A549 (cell line): ENCODE measurements around the gene MON2. TPM values are rescaled to one million over a fixed set of nuclear protein-coding genes. Genes with fewer than 3 reads are reported as not detected.
A peak's percentile ranks its signal among the peaks of the same experiment; 100 is the strongest.

Source experiments
- ATAC-seq, 2 experiments: fragments of 200-7000 bp in 1 of 2; fragments of >200 bp in 1 of 2; cut with Nextera tagmentation in 1 of 2; cut with Tn5 transposase in 1 of 2; 3 replicates each; pipeline versions ENCODE4 v1.8.0 to v1.9.1; 2018 to 2020; ENCODE audit warnings: mild to moderate bottlenecking in 1 of 2, moderate library complexity in 1 of 2
- CTCF ChIA-PET: fragments of 300-600 bp; sonication (Branson Sonifier 250); formaldehyde crosslinking; extraction: SDS; loops from one replicate; lab custom pipeline; 2021; ENCODE audit warnings: antibody characterized with exemption, inconsistent platforms; lab: Yijun Ruan, JAX
- POLR2A ChIA-PET: fragments of 350-600 bp; formaldehyde crosslinking; extraction: SDS; loops from one replicate; lab custom pipeline; 2021; ENCODE audit warnings: antibody characterized with exemption, inconsistent platforms; lab: Yijun Ruan, JAX
- DNase-seq, 2 experiments: peaks; one replicate each; pipeline versions ENCODE4 v3.0.0 to v3.0.0-alpha.2; 2011 to 2016; ENCODE audit warnings: low read depth in 1 of 2, low spot score in 1 of 2
- FAIRE-seq: peaks from 2 replicates; lab custom pipeline; 2011; peaks lifted over from hg19 to GRCh38; lab: Jason Lieb, UNC
- H3K27ac ChIP-seq, 2 experiments: fragments of >200 bp; sonication (Bioruptor Twin); formaldehyde crosslinking; 3 replicates each; pipeline ENCODE4 v1.5.1; 2016 to 2017
- H3K4me1 ChIP-seq: fragments of >200 bp; sonication (Bioruptor Twin); formaldehyde crosslinking; 3 replicates; pipeline ENCODE4 v1.6.1; 2016
- H3K4me2 ChIP-seq: fragments of >200 bp; sonication (Bioruptor Twin); formaldehyde crosslinking; 3 replicates; pipeline ENCODE4 v1.6.1; 2016
- H3K4me3 ChIP-seq: fragments of >200 bp; sonication (Bioruptor Twin); formaldehyde crosslinking; 3 replicates; pipeline ENCODE4 v1.5.1; 2016
- H3K9me3 ChIP-seq: fragments of >200 bp; sonication (Bioruptor Twin); formaldehyde crosslinking; 3 replicates; pipeline ENCODE4 v1.6.1; 2016
- ATOH8 ChIP-seq: fragments of 250-450 bp; sonication (Bioruptor Pico); IDR thresholded peaks from 2 replicates; pipeline ENCODE4 v1.5.0; 2020; ENCODE audit warnings: low read depth, mild to moderate bottlenecking, moderate library complexity
- BHLHE40 ChIP-seq: IDR thresholded peaks from 2 replicates; pipeline ENCODE4 v1.6.1; 2012; ENCODE audit warnings: low read depth, low read length, inconsistent platforms
- CBX2 ChIP-seq: fragments of 200-600 bp; sonication (generic); IDR thresholded peaks from 2 replicates; pipeline ENCODE4 v1.6.1; 2016; ENCODE audit warnings: low read depth, mild to moderate bottlenecking, borderline replicate concordance
- CEBPB ChIP-seq, 2 experiments: fragments of >200 bp in 1 of 2; sonication (Bioruptor Twin) in 1 of 2; formaldehyde crosslinking in 1 of 2; IDR thresholded peaks; 2 replicates each; pipeline ENCODE4 v1.6.1; 2012 to 2016
- CHD2 ChIP-seq: fragments of 150-350 bp; IDR thresholded peaks from 2 replicates; pipeline ENCODE4 v1.6.1; 2014; ENCODE audit warnings: low read length; ENCODE audit not compliant: partially characterized antibody
- EHF ChIP-seq: fragments of 250-450 bp; sonication (Bioruptor Pico); IDR thresholded peaks from 2 replicates; pipeline ENCODE4 v1.5.0; 2020; ENCODE audit warnings: mild to moderate bottlenecking
- EHMT2 ChIP-seq: fragments of 200-600 bp; sonication (generic); IDR thresholded peaks from 2 replicates; pipeline ENCODE4 v1.6.1; 2016; ENCODE audit warnings: antibody characterized with exemption, low read depth, mild to moderate bottlenecking, moderate library complexity
- ESRRA ChIP-seq: fragments of 150-350 bp; IDR thresholded peaks from 2 replicates; pipeline ENCODE4 v1.6.1; 2014; ENCODE audit warnings: mild to moderate bottlenecking, low read length, borderline replicate concordance
- FOSB ChIP-seq: fragments of 250-450 bp; sonication (Bioruptor Pico); IDR thresholded peaks from 2 replicates; pipeline ENCODE4 v1.5.0; 2020; ENCODE audit warnings: mild to moderate bottlenecking, moderate library complexity
- FOSL2 ChIP-seq, 2 experiments: fragments of 450-650 bp in 1 of 2; fragments of >200 bp in 1 of 2; sonication (Bioruptor Twin) in 1 of 2; formaldehyde crosslinking; IDR thresholded peaks; 2 replicates each; pipeline versions ENCODE4 v1.5.0 to v1.6.1; 2016 to 2020; ENCODE audit warnings: mild to moderate bottlenecking in 1 of 2, moderate library complexity in 1 of 2
- GATA3 ChIP-seq: IDR thresholded peaks from 2 replicates; pipeline ENCODE4 v1.6.1; 2012; ENCODE audit warnings: borderline replicate concordance
- HES2 ChIP-seq: fragments of >200 bp; sonication (Bioruptor Twin); formaldehyde crosslinking; IDR thresholded peaks from 2 replicates; pipeline ENCODE4 v1.6.1; 2016
- HEYL ChIP-seq: fragments of 250-450 bp; sonication (Bioruptor Pico); IDR thresholded peaks from 2 replicates; pipeline ENCODE4 v1.8.0; 2021; ENCODE audit warnings: mild to moderate bottlenecking, moderate library complexity
- HOXA7 ChIP-seq: fragments of 250-450 bp; sonication (Bioruptor Pico); IDR thresholded peaks from 2 replicates; pipeline ENCODE4 v1.5.0; 2020; ENCODE audit warnings: mild to moderate bottlenecking, moderate library complexity
- JUN ChIP-seq, 2 experiments: fragments of >200 bp; sonication (Bioruptor Twin); formaldehyde crosslinking; IDR thresholded peaks; 2 replicates in 1 of 2; 3 replicates in 1 of 2; pipeline ENCODE4 v1.6.1; 2016 to 2017
- KDM1A ChIP-seq: fragments of 200-600 bp; sonication (generic); IDR thresholded peaks from 2 replicates; pipeline ENCODE4 v1.6.1; 2016; ENCODE audit warnings: low read depth, mild to moderate bottlenecking
- MAX ChIP-seq: IDR thresholded peaks from 2 replicates; pipeline ENCODE4 v1.6.1; 2012
- MYC ChIP-seq: IDR thresholded peaks from 2 replicates; pipeline ENCODE4 v1.6.1; 2012; ENCODE audit warnings: mild to moderate bottlenecking, inconsistent platforms, low read length, improper control_type of control experiment, borderline replicate concordance
- NPAS2 ChIP-seq: fragments of 250-450 bp; sonication (Bioruptor Pico); IDR thresholded peaks from 2 replicates; pipeline ENCODE4 v1.8.0; 2022; ENCODE audit warnings: mild to moderate bottlenecking, moderate library complexity, borderline replicate concordance
- NR3C1 ChIP-seq: fragments of >200 bp; sonication (Bioruptor Twin); formaldehyde crosslinking; IDR thresholded peaks from 3 replicates; pipeline ENCODE4 v1.6.1; 2017
- POLR2A ChIP-seq: IDR thresholded peaks from 2 replicates; pipeline ENCODE4 v1.6.1; 2012; ENCODE audit warnings: mild to moderate bottlenecking, low read length
- POLR2AphosphoS2 ChIP-seq: conservative IDR thresholded peaks from 2 replicates; pipeline ENCODE4 v1.6.1; 2012; ENCODE audit warnings: low read length, improper control_type of control experiment, inconsistent platforms
- RAD21 ChIP-seq, 2 experiments: fragments of >200 bp in 1 of 2; sonication (Bioruptor Twin) in 1 of 2; formaldehyde crosslinking in 1 of 2; IDR thresholded peaks in 1 of 2; conservative IDR thresholded peaks in 1 of 2; 2 replicates in 1 of 2; 3 replicates in 1 of 2; pipeline ENCODE4 v1.6.1; 2012 to 2018; ENCODE audit warnings: inconsistent platforms in 1 of 2
- RARB ChIP-seq: fragments of 250-450 bp; sonication (Bioruptor Pico); IDR thresholded peaks from 2 replicates; pipeline ENCODE4 v1.8.0; 2021; ENCODE audit warnings: mild to moderate bottlenecking, moderate library complexity
- SMC3 ChIP-seq: fragments of >200 bp; sonication (Bioruptor Twin); formaldehyde crosslinking; IDR thresholded peaks from 3 replicates; pipeline ENCODE4 v1.6.1; 2018; ENCODE audit warnings: inconsistent platforms
- SREBF2 ChIP-seq: fragments of 450-650 bp; IDR thresholded peaks from 2 replicates; pipeline ENCODE4 v1.6.1; 2014; ENCODE audit warnings: mild to moderate bottlenecking, moderate library complexity
- ZSCAN20 ChIP-seq: fragments of 250-450 bp; sonication (Bioruptor Pico); IDR thresholded peaks from 2 replicates; pipeline ENCODE4 v1.8.0; 2022; ENCODE audit warnings: mild to moderate bottlenecking, moderate library complexity
- WGBS: methylation state at CpG from one replicate; pipeline ENCODE4 v1.1.6; 2017; ENCODE audit errors: missing lambda C conversion rate; 5-methylcytosine and 5-hydroxymethylcytosine counted together
- polyA plus RNA-seq, 4 experiments: library from polyadenylated mRNA; depleted of rRNA in 3 of 4; stranded (reverse); fragments of >200 nt; fragmentation: RNase III in 1 of 4; extraction: RNeasy Plus Mini Kit Qiagen cat#74134 plus additional on column Dnase treatment in 1 of 4; gene quantifications; 2 replicates in 3 of 4; 3 replicates in 1 of 4; pipeline ENCODE4 v1.2.3, GENCODE V29; 2011 to 2017
- TF ChIP-seq, protein P1 (sequence below): fragments of >200 bp; sonication (Bioruptor Twin); formaldehyde crosslinking; IDR thresholded peaks from 3 replicates; pipeline ENCODE4 v1.6.1; 2016

Gene MON2
- polyA plus RNA-seq, 2 of the 4 experiments (the other 2 are of a cell fraction) = 17.1 to 27.7 TPM

GRCh38 chr12:62606654-62607053, 140.0 kb downstream of the MON2 start:
- peak in 1 of 2 experiments; percentile 23; a peak in 1 of 4 replicates for TF ChIP-seq CEBPB (IDR thresholded peaks at IDR 0.05)
- no peak for TF ChIP-seq KDM1A
- no peak for TF ChIP-seq NR3C1
- TF ChIP-seq SMC3 = no peak
- no peak for TF ChIP-seq ZSCAN20 (CRISPR knock-in tag)
- TF ChIP-seq, protein P1, sequence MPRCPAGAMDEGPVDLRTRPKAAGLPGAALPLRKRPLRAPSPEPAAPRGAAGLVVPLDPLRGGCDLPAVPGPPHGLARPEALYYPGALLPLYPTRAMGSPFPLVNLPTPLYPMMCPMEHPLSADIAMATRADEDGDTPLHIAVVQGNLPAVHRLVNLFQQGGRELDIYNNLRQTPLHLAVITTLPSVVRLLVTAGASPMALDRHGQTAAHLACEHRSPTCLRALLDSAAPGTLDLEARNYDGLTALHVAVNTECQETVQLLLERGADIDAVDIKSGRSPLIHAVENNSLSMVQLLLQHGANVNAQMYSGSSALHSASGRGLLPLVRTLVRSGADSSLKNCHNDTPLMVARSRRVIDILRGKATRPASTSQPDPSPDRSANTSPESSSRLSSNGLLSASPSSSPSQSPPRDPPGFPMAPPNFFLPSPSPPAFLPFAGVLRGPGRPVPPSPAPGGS = no peak
- peak; percentile 24; the same call in 1 of the 2 replicates for TF ChIP-seq POLR2A
- no peak for TF ChIP-seq BHLHE40
- TF ChIP-seq POLR2AphosphoS2 = peak; percentile 63; the same call in 1 of the 2 replicates
- TF ChIP-seq MYC = no peak
- TF ChIP-seq MAX = no peak
- no peak for TF ChIP-seq HES2
- no peak for TF ChIP-seq EHMT2
- TF ChIP-seq HOXA7 = 0 out of 2 replicates have a peak, but pooled peaks have one; percentile 17
- no peak for TF ChIP-seq HEYL (CRISPR knock-in tag)
- TF ChIP-seq ESRRA = no peak
- TF ChIP-seq JUN (IDR thresholded peaks at IDR 0.05) = peak in 1 of 2 experiments; percentile 80; a peak in 3 of 5 replicates
- peak; percentile 25; the same call in 1 of the 2 replicates for TF ChIP-seq GATA3
- WGBS = 91% methylated on average over 1 of the region's 1 CpG
- peak overlapping the region; percentile 84 for H3K4me2 ChIP-seq
- peak overlapping the region; percentile 98 for H3K27ac ChIP-seq
- ChIA-PET CTCF (interaction anchor here (1.1 to 3.1 kb wide), 10 partner anchors 10 to 192 kb away, joined by 3 to 25 read pairs (median 5); no protein-coding TSS in a partner anchor), POLR2A (interaction anchor here (0.6 to 3.0 kb wide), 9 partner anchors 9 to 188 kb away, joined by 3 to 26 read pairs (median 6); no protein-coding TSS in a partner anchor)
- peak in 1 of 2 experiments; percentile 0; a peak in 1 of 6 replicates for ATAC-seq
- peak in 1 of 2 experiments; percentile 54 for DNase-seq
- H3K9me3 ChIP-seq = no peaks in the 10 kb centered on the region
- peak overlapping the region; percentile 65; the same call in 1 of the 3 replicates for H3K4me3 ChIP-seq
- FAIRE-seq = no peak
- H3K4me1 ChIP-seq = peaks cover 48% of the 10 kb centered on the region

GRCh38 chr12:62613081-62613480, 146.5 kb downstream of the MON2 start:
- 98% methylated on average over 1 of the region's 1 CpG for WGBS
- Histone ChIP-seq H3K9me3 (no peaks in the 10 kb centered on the region), H3K4me3 (no peak overlapping the region), H3K27ac (no peak overlapping the region), H3K4me2 (no peak overlapping the region), H3K4me1 (peaks cover 32% of the 10 kb centered on the region)
- ChIA-PET POLR2A (no interaction called here), CTCF (interaction anchor here (1.0 to 2.1 kb wide), 2 partner anchors 24 to 181 kb away, joined by 4 to 8 read pairs; no protein-coding TSS in a partner anchor)
- FAIRE-seq = no peak
- no peak for TF ChIP-seq KDM1A
- TF ChIP-seq CEBPB (IDR thresholded peaks at IDR 0.05) = no peak
- no peak for TF ChIP-seq CBX2
- TF ChIP-seq HOXA7 = no peak
- TF ChIP-seq RAD21 (conservative IDR thresholded peaks at IDR 0.05 in 1 of 2, IDR thresholded peaks at IDR 0.05 in 1 of 2) = no peak
- no peak for DNase-seq
- no peak for ATAC-seq

DNA sequence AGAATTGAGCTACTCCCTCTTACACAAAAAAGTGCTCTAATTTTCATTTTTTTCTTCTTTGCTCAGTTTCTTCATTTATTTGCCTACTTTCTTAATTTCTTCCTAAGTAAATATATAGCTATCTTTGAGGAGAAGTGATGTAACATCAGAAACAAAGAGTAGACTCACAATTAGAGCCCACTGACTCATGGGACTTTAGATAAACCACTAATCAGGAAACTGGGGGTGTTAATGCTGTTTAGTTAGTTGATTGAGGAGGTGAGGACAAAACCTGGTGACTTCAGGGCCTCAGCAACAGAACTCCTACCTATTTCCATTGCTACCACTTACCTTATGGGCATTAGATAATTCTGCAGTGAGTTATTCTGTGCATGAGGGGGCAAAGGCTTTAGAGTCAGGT, 151.7 kb downstream of the MON2 start:
- POLR2A ChIA-PET = interaction anchor here (1.5 kb wide), 1 partner anchor 12 kb away, joined by 6 read pairs; no protein-coding TSS in a partner anchor

More for the DNA sequence above, 151.7 kb downstream of the MON2 start:
- TF ChIP-seq SREBF2 = no peak
- TF ChIP-seq NPAS2 (CRISPR knock-in tag) = no peak
- no peak for TF ChIP-seq FOSL2 (IDR thresholded peaks at IDR 0.05)
- TF ChIP-seq FOSL2 (CRISPR knock-in tag; IDR thresholded peaks at IDR 0.05) = no peak
- TF ChIP-seq JUN (IDR thresholded peaks at IDR 0.05) = 0 out of 5 replicates have a peak, but pooled peaks of 1 of the 2 experiments have one; percentile 25
- no peak for TF ChIP-seq RARB (CRISPR knock-in tag)
- no peak for TF ChIP-seq ATOH8 (CRISPR knock-in tag)
- TF ChIP-seq EHF = no peak
- no peak for TF ChIP-seq SMC3
- no peak for TF ChIP-seq CHD2
- TF ChIP-seq FOSB (CRISPR knock-in tag) = 0 out of 2 replicates have a peak, but pooled peaks have one; percentile 8
- no peak for ATAC-seq
- peak; percentile 43 for FAIRE-seq
- H3K4me2 ChIP-seq = 0 out of 3 replicates have a peak overlapping the region, but pooled peaks have one; percentile 12
- no peaks in the 10 kb centered on the region for H3K9me3 ChIP-seq
- DNase-seq = no peak
- H3K27ac ChIP-seq = peak overlapping the region in 1 of 2 experiments; percentile 42; a peak in 2 of 6 replicates
- no peak overlapping the region for H3K4me3 ChIP-seq
- CTCF ChIA-PET = interaction anchor here (0.6 to 1.1 kb wide), 4 partner anchors 15 to 177 kb away, joined by 3 to 4 read pairs (median 3); no protein-coding TSS in a partner anchor
- H3K4me1 ChIP-seq = peaks cover 20% of the 10 kb centered on the region
